Neutrophil (primary cell): Measurements from ENCODE around the gene CLCF1.

Source experiments
- H3K27ac ChIP-seq: fragments of 200-600 bp; sonication (generic); 2 replicates; pipeline ENCODE4 v1.5.1; 2016; ENCODE audit warnings: mild to moderate bottlenecking, moderate library complexity
- H3K27me3 ChIP-seq: fragments of 200-600 bp; sonication (generic); 2 replicates; pipeline ENCODE4 v1.6.0; 2016; ENCODE audit warnings: mild to moderate bottlenecking
- H3K36me3 ChIP-seq: fragments of 200-600 bp; sonication (generic); 2 replicates; pipeline ENCODE4 v1.5.1; 2017
- H3K4me1 ChIP-seq, 2 experiments: fragments of 200-600 bp in 1 of 2; sonication (generic) in 1 of 2; 1 replicate in 1 of 2; 2 replicates in 1 of 2; pipeline versions ENCODE4 v1.5.1 to v1.6.1; 2013 to 2016; ENCODE audit warnings: low read depth in 1 of 2, low read length in 1 of 2, mild to moderate bottlenecking in 1 of 2, moderate library complexity in 1 of 2; ENCODE audit not compliant: control insufficient read depth in 1 of 2, insufficient read depth in 1 of 2
- H3K4me3 ChIP-seq, 2 experiments: fragments of 200-600 bp in 1 of 2; sonication (generic) in 1 of 2; 1 replicate in 1 of 2; 2 replicates in 1 of 2; pipeline ENCODE4 v1.5.1; 2013 to 2016; ENCODE audit warnings: low read depth in 1 of 2, low read length in 1 of 2, mild to moderate bottlenecking in 1 of 2, moderate library complexity in 1 of 2
- H3K9me3 ChIP-seq: fragments of 200-600 bp; sonication (generic); 2 replicates; pipeline ENCODE4 v1.5.1; 2016
- CTCF ChIP-seq: fragments of 200-600 bp; sonication (generic); IDR thresholded peaks from 2 replicates; pipeline ENCODE4 v1.5.1; 2016; ENCODE audit warnings: antibody characterized with exemption

Gene CLCF1

GRCh38 chr11:67367761-67368227 is 5.6 kb downstream of the CLCF1 start:
- peaks cover 36 to 46% of the 10 kb centered on the region in 2 experiments for H3K4me1 ChIP-seq
- no peak overlapping the region for H3K27ac ChIP-seq
- H3K9me3 ChIP-seq = no peaks in the 10 kb centered on the region
- no peaks in the 10 kb centered on the region for H3K36me3 ChIP-seq
- H3K27me3 ChIP-seq = no peaks in the 10 kb centered on the region
- TF ChIP-seq CTCF = no peak
- H3K4me3 ChIP-seq = no peak overlapping the region

GRCh38 chr11:67366961-67367760 is 6.2 kb downstream of the CLCF1 start:
- H3K27ac ChIP-seq = no peak overlapping the region

GRCh38 chr11:67366546-67366945 is 6.9 kb downstream of the CLCF1 start:
- no peaks in the 10 kb centered on the region for H3K36me3 ChIP-seq
- peaks cover 28 to 36% of the 10 kb centered on the region in 2 experiments for H3K4me1 ChIP-seq
- H3K9me3 ChIP-seq = no peaks in the 10 kb centered on the region

More at GRCh38 chr11:67366961-67367760, 6.2 kb downstream of the CLCF1 start:
- no peaks in the 10 kb centered on the region for H3K27me3 ChIP-seq
- no peaks in the 10 kb centered on the region for H3K9me3 ChIP-seq
- peaks cover 34 to 42% of the 10 kb centered on the region in 2 experiments for H3K4me1 ChIP-seq
- TF ChIP-seq CTCF = no peak
- H3K36me3 ChIP-seq = no peaks in the 10 kb centered on the region
- H3K4me3 ChIP-seq = no peak overlapping the region

GRCh38 chr11:67365736-67366444 is 7.5 kb downstream of the CLCF1 start:
- Histone ChIP-seq H3K4me3 (no peak overlapping the region), H3K9me3 (no peaks in the 10 kb centered on the region), H3K27me3 (no peaks in the 10 kb centered on the region), H3K36me3 (no peaks in the 10 kb centered on the region), H3K27ac (no peak overlapping the region), H3K4me1 (peaks cover 22 to 29% of the 10 kb centered on the region in 2 experiments)
- TF ChIP-seq CTCF = no peak

More at GRCh38 chr11:67366546-67366945, 6.9 kb downstream of the CLCF1 start:
- H3K27me3 ChIP-seq = no peaks in the 10 kb centered on the region
- no peak overlapping the region for H3K27ac ChIP-seq
- no peak overlapping the region for H3K4me3 ChIP-seq
- TF ChIP-seq CTCF = no peak

GRCh38 chr11:67364783-67365722 is 8.3 kb downstream of the CLCF1 start:
- no peak for TF ChIP-seq CTCF
- Histone ChIP-seq H3K4me3 (no peak overlapping the region), H3K36me3 (no peaks in the 10 kb centered on the region), H3K27me3 (no peaks in the 10 kb centered on the region), H3K9me3 (no peaks in the 10 kb centered on the region), H3K4me1 (peaks cover 14 to 21% of the 10 kb centered on the region in 2 experiments), H3K27ac (no peak overlapping the region)
